Fibroblast of skin of scalp (primary cell): ENCODE results near the gene RNU7-1.

Experiments used
- DNase-seq: peaks from one replicate; pipeline ENCODE4 v3.0.0-alpha.2; 2013

Gene RNU7-1

GRCh38 chr12:6938353-6939190, 5.0 kb upstream of the RNU7-1 start:
- DNase-seq = no peak

GRCh38 chr12:6939191-6939540, 4.5 kb upstream of the RNU7-1 start:
- no peak for DNase-seq

GRCh38 chr12:6941267-6941666, 2.3 kb upstream of the RNU7-1 start:
- DNase-seq = no peak

- DNase-seq = no peak
These were observed 1.8 kb upstream of the RNU7-1 start for GRCh38 chr12:6941782-6942181.

GRCh38 chr12:6942331-6942665, 1.3 kb upstream of the RNU7-1 start:
- peak; percentile 29 for DNase-seq

GRCh38 chr12:6943389-6943721, 261 bp upstream of the RNU7-1 start:
- DNase-seq = peak; percentile 93

GRCh38 chr12:6944381-6945186, 968 bp downstream of the RNU7-1 start:
- DNase-seq = peak; percentile 93

GRCh38 chr12:6945613-6946012, 2.0 kb downstream of the RNU7-1 start:
- no peak for DNase-seq

- DNase-seq = no peak
These were observed 2.7 kb downstream of the RNU7-1 start for GRCh38 chr12:6946033-6946919.

- no peak for DNase-seq
These were observed 3.3 kb downstream of the RNU7-1 start for GRCh38 chr12:6946920-6947374.

GRCh38 chr12:6947615-6948014, 4.0 kb downstream of the RNU7-1 start:
- DNase-seq = no peak

- DNase-seq = no peak
These were observed 5.4 kb downstream of the RNU7-1 start for GRCh38 chr12:6948873-6949594.

- no peak for DNase-seq
These were observed 6.8 kb downstream of the RNU7-1 start for GRCh38 chr12:6950401-6950801.

- no peak for DNase-seq
These were observed 7.4 kb downstream of the RNU7-1 start, which contains the start of gene PTPN6 for GRCh38 chr12:6950811-6951540. TSS of gene PTPN6 (plus strand) at chr12:6951356. CDS start at chr12:6951513, 157 bp downstream.

GRCh38 chr12:6951551-6952120, 8.0 kb downstream of the RNU7-1 start:
- no peak for DNase-seq

- no peak for DNase-seq
These were observed 8.7 kb downstream of the RNU7-1 start for GRCh38 chr12:6952121-6952862.

- no peak for DNase-seq
These were observed 9.3 kb downstream of the RNU7-1 start for GRCh38 chr12:6952863-6953441.

- DNase-seq = peak; percentile 65
These were observed 10.1 kb downstream of the RNU7-1 start for GRCh38 chr12:6953442-6954315.
